DOHH2 (cell line): Measurements from ENCODE around the gene SUCLG1.

Source experiments
- H3F3A ChIP-seq: fragments of 200-600 bp; sonication (generic), shearing (Covaris generic); 2 replicates; pipeline ENCODE4 v1.6.0; 2016; ENCODE audit warnings: antibody characterized with exemption, mild to moderate bottlenecking; ENCODE audit not compliant: control insufficient read depth, insufficient read depth
- H3K27ac ChIP-seq: fragments of 200-600 bp; sonication (generic); 2 replicates; pipeline ENCODE4 v1.5.1; 2014; ENCODE audit warnings: low read depth, mild to moderate bottlenecking, low read length, moderate library complexity
- H3K27me3 ChIP-seq: fragments of 200-600 bp; sonication (generic); 2 replicates; pipeline ENCODE4 v1.6.1; 2014; ENCODE audit warnings: mild to moderate bottlenecking, low read length, mixed read lengths; ENCODE audit not compliant: control insufficient read depth
- H3K36me3 ChIP-seq: fragments of 200-600 bp; sonication (generic); 2 replicates; pipeline ENCODE4 v1.6.1; 2014; ENCODE audit warnings: mild to moderate bottlenecking, low read length, moderate library complexity, mixed read lengths; ENCODE audit not compliant: control insufficient read depth
- H3K4me1 ChIP-seq: fragments of 200-600 bp; sonication (generic); 2 replicates; pipeline ENCODE4 v1.6.1; 2014; ENCODE audit warnings: mild to moderate bottlenecking, low read length, mixed read lengths; ENCODE audit not compliant: control insufficient read depth
- H3K4me2 ChIP-seq: fragments of 200-600 bp; sonication (generic); 2 replicates; pipeline ENCODE4 v1.6.0; 2014; ENCODE audit warnings: mild to moderate bottlenecking, low read length, moderate library complexity
- H3K4me3 ChIP-seq: fragments of 200-600 bp; sonication (generic); 2 replicates; pipeline ENCODE4 v1.5.1; 2014; ENCODE audit warnings: mild to moderate bottlenecking, low read length, mixed read lengths
- H3K79me2 ChIP-seq: fragments of 200-600 bp; sonication (generic); 2 replicates; pipeline ENCODE4 v1.6.1; 2014; ENCODE audit warnings: mild to moderate bottlenecking, low read length, mixed read lengths; ENCODE audit not compliant: control insufficient read depth
- H3K9me2 ChIP-seq: fragments of 200-600 bp; sonication (generic); replicated peaks from 2 replicates; pipeline ENCODE4 v1.6.1; 2014; ENCODE audit warnings: mild to moderate bottlenecking, low read length, mixed read lengths; ENCODE audit not compliant: control insufficient read depth
- H3K9me3 ChIP-seq: fragments of 200-600 bp; sonication (generic); 2 replicates; pipeline ENCODE4 v1.6.1; 2014; ENCODE audit warnings: antibody characterized with exemption, low read length, mixed read lengths; ENCODE audit not compliant: control insufficient read depth, insufficient read depth
- H4K20me1 ChIP-seq: fragments of 200-600 bp; sonication (generic); 2 replicates; pipeline ENCODE4 v1.6.0; 2014; ENCODE audit warnings: low read depth, mild to moderate bottlenecking, antibody characterized with exemption, low read length, moderate library complexity; ENCODE audit not compliant: control insufficient read depth, insufficient read depth
- CTCF ChIP-seq: fragments of 200-600 bp; sonication (generic); IDR thresholded peaks from one replicate; pipeline ENCODE4 v1.5.1; 2014; ENCODE audit warnings: antibody characterized with exemption, mild to moderate bottlenecking, low read depth, low read length; ENCODE audit not compliant: poor library complexity, severe bottlenecking
- EZH2phosphoT487 ChIP-seq: fragments of 200-600 bp; sonication (generic); IDR thresholded peaks from 2 replicates; pipeline ENCODE4 v1.6.1; 2017; ENCODE audit warnings: borderline replicate concordance, mild to moderate bottlenecking, antibody characterized with exemption, low read length, moderate library complexity, mixed read lengths

SUCLG1 gene

GRCh38 chr2:84491256-84491655, 32.2 kb upstream of the SUCLG1 start:
- no peaks in the 10 kb centered on the region for H3F3A ChIP-seq
- no peaks in the 10 kb centered on the region for H3K9me2 ChIP-seq
- H3K27me3 ChIP-seq: no peaks in the 10 kb centered on the region
- TF ChIP-seq CTCF (no peak), EZH2phosphoT487 (no peak)
- H3K9me3 ChIP-seq: no peaks in the 10 kb centered on the region
- H3K4me1 ChIP-seq: peaks cover 4% of the 10 kb centered on the region; the same call in 1 of the 2 replicates
- H3K79me2 ChIP-seq: no peaks in the 10 kb centered on the region
- no peak overlapping the region for H3K4me2 ChIP-seq
- H4K20me1 ChIP-seq: no peaks in the 10 kb centered on the region
- no peak overlapping the region for H3K4me3 ChIP-seq
- H3K36me3 ChIP-seq: no peaks in the 10 kb centered on the region
- H3K27ac ChIP-seq: no peak overlapping the region

GRCh38 chr2:84487298-84487996, 28.4 kb upstream of the SUCLG1 start:
- no peak overlapping the region for H3K27ac ChIP-seq
- H3K36me3 ChIP-seq: no peaks in the 10 kb centered on the region
- H3K79me2 ChIP-seq: no peaks in the 10 kb centered on the region

GRCh38 chr2:84486441-84487115, 27.5 kb upstream of the SUCLG1 start:
- no peaks in the 10 kb centered on the region for H3K4me1 ChIP-seq
- no peaks in the 10 kb centered on the region for H3K27me3 ChIP-seq
- H3K4me2 ChIP-seq: no peak overlapping the region
- no peaks in the 10 kb centered on the region for H3K79me2 ChIP-seq
- H3K4me3 ChIP-seq: no peak overlapping the region
- no peaks in the 10 kb centered on the region for H3F3A ChIP-seq
- no peaks in the 10 kb centered on the region for H3K9me3 ChIP-seq
- no peaks in the 10 kb centered on the region for H4K20me1 ChIP-seq
- H3K9me2 ChIP-seq: no peaks in the 10 kb centered on the region
- no peak for TF ChIP-seq EZH2phosphoT487
- no peak for TF ChIP-seq CTCF
- no peaks in the 10 kb centered on the region for H3K36me3 ChIP-seq
- H3K27ac ChIP-seq: no peak overlapping the region

More at GRCh38 chr2:84487298-84487996, 28.4 kb upstream of the SUCLG1 start:
- Histone ChIP-seq H3F3A (no peaks in the 10 kb centered on the region), H3K4me1 (no peaks in the 10 kb centered on the region), H3K4me2 (no peak overlapping the region), H4K20me1 (no peaks in the 10 kb centered on the region), H3K4me3 (no peak overlapping the region), H3K27me3 (no peaks in the 10 kb centered on the region), H3K9me2 (no peaks in the 10 kb centered on the region), H3K9me3 (no peaks in the 10 kb centered on the region)
- TF ChIP-seq EZH2phosphoT487: no peak
- no peak for TF ChIP-seq CTCF
